OCI-LY1 (cell line): ENCODE measurements around the gene STAT5A.
"Not testable (repeated sequence)": the region's sequence is repeated elsewhere in the genome, so short reads cannot be mapped to it uniquely, and the experiment has no call there.

ENCODE experiments used
- H2AFZ ChIP-seq: fragments of 200-600 bp; sonication (generic), shearing (Covaris generic); 2 replicates; pipeline ENCODE4 v1.6.0; 2014; ENCODE audit warnings: antibody characterized with exemption, mild to moderate bottlenecking, low read length
- H3F3A ChIP-seq: fragments of 200-600 bp; sonication (generic), shearing (Covaris generic); 2 replicates; pipeline ENCODE4 v1.6.0; 2014; ENCODE audit warnings: mild to moderate bottlenecking, antibody characterized with exemption, low read length, moderate library complexity; ENCODE audit not compliant: insufficient read depth
- H3K27ac ChIP-seq: fragments of 200-600 bp; sonication (generic); 2 replicates; pipeline ENCODE4 v1.5.1; 2014; ENCODE audit warnings: low read length, mixed run types, mild to moderate bottlenecking, low read depth; ENCODE audit not compliant: poor library complexity, severe bottlenecking
- H3K27me3 ChIP-seq: fragments of 200-600 bp; sonication (generic); 2 replicates; pipeline ENCODE4 v1.6.0; 2014; ENCODE audit warnings: antibody characterized with exemption, mild to moderate bottlenecking, low read length, moderate library complexity; ENCODE audit not compliant: insufficient read depth
- H3K36me3 ChIP-seq: fragments of 200-600 bp; sonication (generic); 2 replicates; pipeline ENCODE4 v1.6.1; 2014; ENCODE audit warnings: mild to moderate bottlenecking, antibody characterized with exemption, low read length, moderate library complexity, mixed read lengths; ENCODE audit not compliant: insufficient read depth
- H3K4me1 ChIP-seq: fragments of 200-600 bp; sonication (generic); 2 replicates; pipeline ENCODE4 v1.5.1; 2014; ENCODE audit warnings: mild to moderate bottlenecking, low read length, moderate library complexity; ENCODE audit not compliant: insufficient read depth, severe bottlenecking
- H3K4me2 ChIP-seq: fragments of 200-600 bp; sonication (generic), shearing (Covaris generic); 2 replicates; pipeline ENCODE4 v1.6.1; 2014; ENCODE audit warnings: low read length
- H3K4me3 ChIP-seq: fragments of 200-600 bp; sonication (generic); 2 replicates; pipeline ENCODE4 v1.5.1; 2014; ENCODE audit warnings: low read length, low read depth, mild to moderate bottlenecking, mixed read lengths; ENCODE audit not compliant: poor library complexity, severe bottlenecking
- H3K79me2 ChIP-seq: fragments of 200-600 bp; shearing (Covaris generic); 2 replicates; pipeline ENCODE4 v1.6.1; 2016; ENCODE audit warnings: mixed run types, low read length, mixed read lengths; ENCODE audit not compliant: insufficient read depth
- H3K9ac ChIP-seq: fragments of 200-600 bp; sonication (generic), shearing (Covaris generic); 2 replicates; pipeline ENCODE4 v1.6.1; 2014; ENCODE audit warnings: mild to moderate bottlenecking, low read length, mixed read lengths
- H3K9me2 ChIP-seq: fragments of 200-600 bp; sonication (generic), shearing (Covaris generic); 2 replicates; pipeline ENCODE4 v1.6.1; 2014; ENCODE audit warnings: low read depth, mild to moderate bottlenecking, low read length, mixed read lengths
- H3K9me3 ChIP-seq: fragments of 200-600 bp; shearing (Covaris generic); 2 replicates; pipeline ENCODE4 v1.6.1; 2014; ENCODE audit warnings: low read length, mixed read lengths
- H4K20me1 ChIP-seq: fragments of 200-600 bp; sonication (generic), shearing (Covaris generic); 2 replicates; pipeline ENCODE4 v1.6.0; 2016; ENCODE audit warnings: mild to moderate bottlenecking, low read length; ENCODE audit not compliant: insufficient read depth
- EZH2 ChIP-seq: fragments of 200-600 bp; sonication (generic), shearing (Covaris generic); IDR thresholded peaks from 2 replicates; pipeline ENCODE4 v1.8.0; 2017; ENCODE audit warnings: borderline replicate concordance, mixed run types, mild to moderate bottlenecking, antibody characterized with exemption, low read length, moderate library complexity, mixed read lengths
- TF ChIP-seq, protein P1 (sequence below): fragments of 200-600 bp; sonication (generic), shearing (Covaris generic); IDR thresholded peaks from 2 replicates; pipeline ENCODE4 v1.5.1; 2017; ENCODE audit warnings: mild to moderate bottlenecking, antibody characterized with exemption, low read length, moderate library complexity, mixed read lengths

Gene STAT5A

DNA sequence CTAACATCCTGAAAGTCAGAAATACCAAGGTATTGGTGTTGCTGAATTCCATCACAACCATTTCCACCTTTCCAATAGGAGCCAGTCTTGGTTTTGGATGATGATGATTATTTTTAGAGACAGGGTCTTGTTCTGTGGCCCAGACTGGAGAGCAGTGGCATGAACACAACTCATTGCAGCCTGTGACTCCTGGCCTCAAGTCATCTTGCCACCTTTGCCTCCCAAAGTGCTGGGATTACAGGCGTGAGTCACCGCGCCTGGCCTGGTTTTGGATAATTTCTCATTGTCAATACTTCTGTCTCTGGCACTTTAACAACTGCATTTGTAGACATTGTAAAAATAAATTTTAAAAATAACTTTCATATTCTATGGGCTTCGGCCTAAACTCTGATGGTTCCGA, 34.7 kb upstream of the STAT5A start:
- H3K79me2 ChIP-seq = no peaks in the 10 kb centered on the region
- no peaks in the 10 kb centered on the region for H3K9me2 ChIP-seq
- no peak overlapping the region for H3K9ac ChIP-seq
- no peaks in the 10 kb centered on the region for H3K36me3 ChIP-seq
- H2AFZ ChIP-seq = no peak overlapping the region
- H3K9me3 ChIP-seq = no peaks in the 10 kb centered on the region
- no peak overlapping the region for H3K4me3 ChIP-seq
- H3K4me1 ChIP-seq = peaks cover 11% of the 10 kb centered on the region
- no peak overlapping the region for H3K27ac ChIP-seq
- no peaks in the 10 kb centered on the region for H3K27me3 ChIP-seq
- H3F3A ChIP-seq = no peaks in the 10 kb centered on the region
- TF ChIP-seq, protein P1, sequence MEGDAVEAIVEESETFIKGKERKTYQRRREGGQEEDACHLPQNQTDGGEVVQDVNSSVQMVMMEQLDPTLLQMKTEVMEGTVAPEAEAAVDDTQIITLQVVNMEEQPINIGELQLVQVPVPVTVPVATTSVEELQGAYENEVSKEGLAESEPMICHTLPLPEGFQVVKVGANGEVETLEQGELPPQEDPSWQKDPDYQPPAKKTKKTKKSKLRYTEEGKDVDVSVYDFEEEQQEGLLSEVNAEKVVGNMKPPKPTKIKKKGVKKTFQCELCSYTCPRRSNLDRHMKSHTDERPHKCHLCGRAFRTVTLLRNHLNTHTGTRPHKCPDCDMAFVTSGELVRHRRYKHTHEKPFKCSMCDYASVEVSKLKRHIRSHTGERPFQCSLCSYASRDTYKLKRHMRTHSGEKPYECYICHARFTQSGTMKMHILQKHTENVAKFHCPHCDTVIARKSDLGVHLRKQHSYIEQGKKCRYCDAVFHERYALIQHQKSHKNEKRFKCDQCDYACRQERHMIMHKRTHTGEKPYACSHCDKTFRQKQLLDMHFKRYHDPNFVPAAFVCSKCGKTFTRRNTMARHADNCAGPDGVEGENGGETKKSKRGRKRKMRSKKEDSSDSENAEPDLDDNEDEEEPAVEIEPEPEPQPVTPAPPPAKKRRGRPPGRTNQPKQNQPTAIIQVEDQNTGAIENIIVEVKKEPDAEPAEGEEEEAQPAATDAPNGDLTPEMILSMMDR = no peak
- TF ChIP-seq EZH2 = no peak
- H3K4me2 ChIP-seq = no peak overlapping the region
- H4K20me1 ChIP-seq = no peaks in the 10 kb centered on the region

DNA sequence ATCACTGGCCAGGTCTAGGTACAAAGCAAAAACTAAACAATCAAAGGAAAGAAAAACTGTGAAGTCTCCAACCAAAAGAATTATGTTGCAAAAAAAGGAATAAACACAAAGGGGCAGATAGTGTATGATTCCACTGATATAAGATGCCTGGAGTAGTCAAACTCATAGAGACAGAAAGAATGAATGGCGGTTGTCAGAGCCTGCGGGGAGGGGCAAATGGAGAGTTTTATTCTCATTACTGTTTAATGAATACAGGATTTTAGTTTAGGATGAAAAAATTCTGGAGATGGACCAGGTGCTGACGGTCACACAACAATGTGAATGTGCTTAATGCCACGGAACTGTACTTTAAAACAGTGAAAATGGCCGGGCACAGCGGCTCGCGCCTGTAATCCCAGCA, 32.9 kb upstream of the STAT5A start:
- no peak overlapping the region for H3K4me2 ChIP-seq
- no peak overlapping the region for H3K9ac ChIP-seq
- no peaks in the 10 kb centered on the region for H4K20me1 ChIP-seq
- no peaks in the 10 kb centered on the region for H3K9me3 ChIP-seq
- H3K9me2 ChIP-seq = no peaks in the 10 kb centered on the region
- no peaks in the 10 kb centered on the region for H3K27me3 ChIP-seq
- no peaks in the 10 kb centered on the region for H3K79me2 ChIP-seq
- no peak overlapping the region for H2AFZ ChIP-seq
- no peak for TF ChIP-seq EZH2
- TF ChIP-seq, protein P1 = no peak
- H3K36me3 ChIP-seq = no peaks in the 10 kb centered on the region
- H3K4me1 ChIP-seq = no peaks in the 10 kb centered on the region
- H3F3A ChIP-seq = no peaks in the 10 kb centered on the region
- no peak overlapping the region for H3K27ac ChIP-seq
- no peak overlapping the region for H3K4me3 ChIP-seq

DNA sequence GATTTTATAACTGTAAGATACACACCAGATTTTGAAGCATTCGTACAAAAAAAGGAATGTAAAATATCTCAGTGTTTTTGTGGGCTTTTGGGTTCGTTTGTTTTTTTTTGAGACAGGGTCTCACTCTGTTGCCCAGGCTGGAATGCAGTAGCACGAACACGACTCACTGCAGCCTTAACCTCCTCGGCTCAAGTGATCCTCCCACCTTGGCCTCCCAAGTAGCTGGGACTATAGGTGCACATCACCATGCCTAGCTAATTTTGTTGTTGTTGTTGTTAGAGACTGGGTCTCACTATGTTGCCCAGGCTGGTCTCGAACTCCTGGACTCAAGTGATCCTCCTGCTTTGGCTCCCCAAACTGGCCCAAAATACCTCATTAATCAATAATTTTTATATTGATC, 28.0 kb upstream of the STAT5A start:
- H3K9ac ChIP-seq = no peak overlapping the region
- no peaks in the 10 kb centered on the region for H3K36me3 ChIP-seq
- no peak overlapping the region for H3K4me3 ChIP-seq
- no peaks in the 10 kb centered on the region for H3K9me2 ChIP-seq
- no peak overlapping the region for H3K27ac ChIP-seq
- no peak for TF ChIP-seq EZH2
- TF ChIP-seq, protein P1 = no peak
- H3K9me3 ChIP-seq = no peaks in the 10 kb centered on the region
- no peaks in the 10 kb centered on the region for H3K4me1 ChIP-seq
- H3K4me2 ChIP-seq = no peak overlapping the region
- H3K79me2 ChIP-seq = no peaks in the 10 kb centered on the region
- no peaks in the 10 kb centered on the region for H4K20me1 ChIP-seq
- H3F3A ChIP-seq = no peaks in the 10 kb centered on the region
- H3K27me3 ChIP-seq = no peaks in the 10 kb centered on the region
- no peak overlapping the region for H2AFZ ChIP-seq

DNA sequence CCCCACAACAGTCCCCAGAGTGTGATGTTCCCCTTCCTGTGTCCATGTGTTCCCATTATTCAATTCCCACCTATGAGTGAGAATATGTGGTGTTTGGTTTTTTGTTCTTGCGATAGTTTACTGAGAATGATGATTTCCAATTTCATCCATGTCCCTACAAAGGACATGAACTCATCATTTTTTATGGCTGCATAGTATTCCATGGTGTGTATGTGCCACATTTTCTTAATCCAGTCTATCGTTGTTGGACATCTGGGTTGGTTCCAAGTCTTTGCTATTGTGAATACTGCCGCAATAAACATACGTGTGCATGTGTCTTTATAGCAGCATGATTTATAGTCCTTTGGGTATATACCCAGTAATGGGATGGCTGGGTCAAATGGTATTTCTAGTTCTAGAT, 23.9 kb upstream of the STAT5A start:
- not testable (repeated sequence) for H3K9me3 ChIP-seq, H3K4me2 ChIP-seq, H4K20me1 ChIP-seq, H3K27me3 ChIP-seq, H3K9me2 ChIP-seq, H3K4me3 ChIP-seq, H3K36me3 ChIP-seq, H3K9ac ChIP-seq, H3F3A ChIP-seq, H3K79me2 ChIP-seq, H3K27ac ChIP-seq, H3K4me1 ChIP-seq, H2AFZ ChIP-seq
